Measurements from ENCODE around the gene IFI6. TPM values are rescaled to one million over a fixed set of nuclear protein-coding genes. Genes with fewer than 3 reads are reported as not detected.

IFI6 gene
- total RNA-seq: 49.9 and 52.5 TPM in 2 replicates

GRCh38 chr1:27671964-27672749 is at the start of gene IFI6:
TSS of gene IFI6 (minus strand) at chr1:27672192. CDS start at chr1:27669314, 2,878 bp downstream.

GRCh38 chr1:27634985-27635367 is 37.0 kb downstream of the IFI6 start, which contains the start of gene FGR:
TSS of gene FGR (minus strand) at chr1:27635185. CDS start at chr1:27623916, 11,269 bp downstream.

Other genes with a start within 250 kb of the IFI6 start
- gene WASF2, start 182.0 kb downstream of the IFI6 start, total RNA-seq: 41.3 and 44.5 TPM in 2 replicates
- gene AHDC1, start 68.0 kb downstream of the IFI6 start, total RNA-seq: 20.7 and 22.4 TPM in 2 replicates
- gene FGR, start 37.0 kb downstream of the IFI6 start, total RNA-seq: not detected in 2 replicates
- gene FAM76A, start 53.8 kb upstream of the IFI6 start, total RNA-seq: 5.2 and 11.8 TPM in 2 replicates
- 40.8 and 43.9 TPM in 2 replicates for gene STX12, start 101.0 kb upstream of the IFI6 start, total RNA-seq
- 26.1 and 33.1 TPM in 2 replicates for gene PPP1R8, start 158.6 kb upstream of the IFI6 start, total RNA-seq
- gene THEMIS2, start 200.4 kb upstream of the IFI6 start, total RNA-seq: 1.2 and 9.1 TPM in 2 replicates
- 15.0 and 17.5 TPM in 2 replicates for gene RPA2, start 242.4 kb upstream of the IFI6 start, total RNA-seq

Data from cardiac ventricle fibroblast (primary cell).